GM18873 (cell line): ENCODE measurements around the gene IFNA5.
A peak's percentile ranks its signal among the peaks of the same experiment; 100 is the strongest.

Experiments
- ATAC-seq: cut with Tn5 transposase; IDR thresholded peaks from one replicate; pipeline ENCODE4 v1.9.1; 2021; ENCODE audit warnings: mild to moderate bottlenecking, moderate library complexity, moderate number of reproducible peaks; ENCODE audit not compliant: unreplicated experiment, low FRiP score

Gene IFNA5

DNA sequence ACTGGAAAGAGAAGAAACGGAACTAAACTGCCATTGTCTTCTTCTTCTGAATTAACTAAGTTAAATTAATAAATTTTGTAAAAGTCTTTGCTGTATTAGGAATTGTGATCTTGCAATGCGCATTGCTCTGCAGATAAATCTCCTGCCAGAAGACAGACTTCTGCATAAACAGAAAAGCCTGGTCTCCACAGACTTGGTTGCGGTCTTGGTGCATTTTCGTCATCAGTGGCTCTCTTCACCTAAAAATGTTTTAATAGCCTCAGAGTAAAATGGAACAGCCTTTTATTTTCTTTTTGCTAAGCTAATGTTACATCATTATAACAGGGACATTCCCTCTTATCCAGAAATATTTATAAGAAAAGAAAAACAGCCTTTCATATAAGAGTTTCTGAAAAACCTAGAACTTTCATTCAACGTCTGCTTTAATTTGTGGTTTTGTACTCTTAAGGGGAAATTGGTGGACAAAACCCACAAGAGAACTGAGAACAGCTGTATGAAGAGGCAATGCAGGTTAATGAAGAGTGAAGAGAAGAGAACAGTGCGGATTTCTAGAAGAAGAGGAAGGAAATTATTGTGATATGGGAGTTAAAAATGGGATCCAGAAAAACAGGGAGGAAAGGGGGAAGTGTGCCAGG, 10.1 kb downstream of the IFNA5 start:
- peak; percentile 63 for ATAC-seq

DNA sequence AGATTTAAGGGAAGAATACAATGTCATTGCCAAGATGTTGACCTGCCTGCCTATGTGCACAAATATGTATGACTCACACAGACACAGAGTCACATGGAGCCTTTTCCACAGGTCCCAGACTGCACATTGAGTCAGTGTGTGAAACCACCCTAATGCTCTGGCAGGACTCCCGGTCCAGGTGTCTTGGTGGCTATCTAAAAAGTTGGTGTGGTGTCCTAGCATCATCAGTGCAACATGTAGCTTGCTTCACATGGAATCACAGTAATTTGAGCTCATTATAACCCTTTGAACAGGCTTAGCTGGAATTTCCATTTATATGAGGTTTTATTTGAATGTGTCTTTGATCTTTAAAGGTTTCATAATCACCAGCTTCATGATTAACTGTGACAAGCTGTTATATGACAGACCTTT, 10.7 kb downstream of the IFNA5 start:
- no peak for ATAC-seq

DNA sequence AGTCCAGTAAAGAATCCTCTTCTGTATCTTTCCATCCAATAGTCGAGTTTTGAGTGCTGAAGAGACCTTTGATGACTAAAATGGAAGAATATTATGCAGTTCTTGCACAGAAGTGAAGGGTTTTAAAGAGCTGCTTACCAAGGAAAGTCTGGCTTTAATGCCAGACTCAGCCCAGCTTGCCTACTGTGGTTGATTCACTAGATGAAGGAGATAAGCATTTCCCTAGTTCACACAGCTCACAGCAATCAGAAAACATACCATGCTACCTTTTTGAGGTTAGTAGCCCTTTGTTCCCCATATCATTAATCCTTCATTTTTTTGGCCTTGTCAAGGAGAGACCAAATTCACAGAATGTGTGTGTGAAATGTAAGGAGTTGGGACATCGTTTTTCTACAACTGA, 15.3 kb downstream of the IFNA5 start:
- no peak for ATAC-seq

DNA sequence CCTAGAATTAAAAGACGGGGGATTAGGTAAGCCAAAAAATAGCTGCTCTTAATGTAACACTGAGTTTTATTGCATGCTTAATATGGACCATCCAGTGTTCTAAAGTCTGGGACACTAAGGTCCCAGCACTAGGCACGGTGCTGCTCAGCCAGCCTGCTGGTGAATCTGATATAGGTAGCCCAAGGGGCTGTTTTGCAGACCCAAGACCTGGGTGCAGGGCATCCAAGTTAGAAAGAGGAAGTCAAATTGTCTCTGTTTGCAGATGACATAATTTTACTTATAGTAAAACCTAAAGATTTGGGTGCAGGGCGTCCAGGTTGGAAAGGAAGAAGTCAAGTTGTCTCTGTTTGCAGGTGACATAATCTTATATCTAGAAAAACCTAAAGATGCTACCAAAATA, 17.8 kb downstream of the IFNA5 start:
- no peak for ATAC-seq

DNA sequence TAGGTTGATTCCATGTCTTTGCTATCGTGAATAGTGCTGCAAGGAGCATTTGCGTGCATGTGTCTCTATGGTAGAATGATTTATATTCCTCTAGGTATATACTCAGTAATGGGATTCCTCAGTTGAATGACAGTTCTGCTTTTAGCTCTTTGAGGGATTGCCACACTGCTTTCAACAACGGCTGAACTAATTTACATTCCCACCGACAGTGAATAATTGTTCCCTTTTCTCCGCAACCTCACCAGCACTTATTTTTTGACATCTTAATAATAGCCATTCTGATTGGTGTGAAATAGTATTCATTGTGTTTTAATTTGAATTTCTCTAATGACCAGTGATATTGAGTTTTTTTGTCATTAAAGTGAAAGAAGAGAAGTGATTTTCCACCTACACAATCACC, 18.5 kb downstream of the IFNA5 start:
- no peak for ATAC-seq

DNA sequence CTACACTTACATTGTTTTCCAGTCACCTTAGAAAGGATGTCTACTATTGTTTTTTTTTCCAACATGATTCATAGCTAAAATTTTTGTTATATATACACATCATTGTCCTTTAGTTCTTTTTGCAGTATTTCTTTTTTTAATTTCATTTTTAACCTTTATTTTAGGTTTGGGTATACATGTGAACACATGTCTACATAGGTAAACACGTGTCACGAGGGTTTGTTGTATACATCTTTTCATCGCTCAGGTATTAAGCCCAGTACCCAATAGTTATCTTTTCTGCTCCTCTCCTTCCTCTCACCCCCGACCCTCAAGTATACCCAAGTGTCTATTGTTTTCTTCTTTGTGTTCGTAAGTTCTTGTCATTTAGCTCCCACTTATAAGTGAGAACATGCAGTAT, 19.0 kb downstream of the IFNA5 start:
- no peak for ATAC-seq

DNA sequence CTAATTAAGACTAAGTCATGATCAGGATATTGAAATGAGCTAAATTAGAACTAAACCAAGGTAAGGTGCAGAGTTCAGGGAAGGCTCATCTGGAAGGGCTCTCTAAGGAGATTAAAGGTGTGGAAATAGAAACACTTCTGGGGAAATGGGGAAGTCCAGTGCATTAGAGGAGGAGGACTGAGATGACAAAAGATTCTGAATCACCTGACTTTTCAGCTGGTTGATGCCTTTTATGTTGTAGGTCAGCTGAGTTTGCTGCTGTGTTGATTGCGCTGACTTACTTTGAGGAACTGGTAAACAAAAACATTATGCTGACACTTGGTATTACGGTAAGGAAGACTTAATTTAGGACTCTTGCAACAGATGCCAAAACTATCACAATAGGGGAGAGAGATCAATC, 23.8 kb downstream of the IFNA5 start:
- no peak for ATAC-seq

DNA sequence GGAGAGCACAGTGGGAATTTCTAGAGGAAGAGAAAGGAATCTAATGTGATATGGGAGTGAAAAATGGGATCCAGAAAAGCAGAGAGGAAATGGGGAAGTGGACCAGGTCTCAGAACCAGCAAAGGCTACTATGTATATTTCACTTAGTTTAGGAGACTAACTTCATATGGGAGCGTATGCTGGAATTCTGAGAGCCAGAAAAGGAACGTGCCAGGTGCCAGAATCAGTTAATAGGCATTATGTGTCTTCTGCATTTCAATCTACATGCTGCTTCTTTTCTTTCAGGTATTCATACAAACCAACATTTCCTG, 36.8 kb downstream of the IFNA5 start:
- ATAC-seq, result no peak

DNA sequence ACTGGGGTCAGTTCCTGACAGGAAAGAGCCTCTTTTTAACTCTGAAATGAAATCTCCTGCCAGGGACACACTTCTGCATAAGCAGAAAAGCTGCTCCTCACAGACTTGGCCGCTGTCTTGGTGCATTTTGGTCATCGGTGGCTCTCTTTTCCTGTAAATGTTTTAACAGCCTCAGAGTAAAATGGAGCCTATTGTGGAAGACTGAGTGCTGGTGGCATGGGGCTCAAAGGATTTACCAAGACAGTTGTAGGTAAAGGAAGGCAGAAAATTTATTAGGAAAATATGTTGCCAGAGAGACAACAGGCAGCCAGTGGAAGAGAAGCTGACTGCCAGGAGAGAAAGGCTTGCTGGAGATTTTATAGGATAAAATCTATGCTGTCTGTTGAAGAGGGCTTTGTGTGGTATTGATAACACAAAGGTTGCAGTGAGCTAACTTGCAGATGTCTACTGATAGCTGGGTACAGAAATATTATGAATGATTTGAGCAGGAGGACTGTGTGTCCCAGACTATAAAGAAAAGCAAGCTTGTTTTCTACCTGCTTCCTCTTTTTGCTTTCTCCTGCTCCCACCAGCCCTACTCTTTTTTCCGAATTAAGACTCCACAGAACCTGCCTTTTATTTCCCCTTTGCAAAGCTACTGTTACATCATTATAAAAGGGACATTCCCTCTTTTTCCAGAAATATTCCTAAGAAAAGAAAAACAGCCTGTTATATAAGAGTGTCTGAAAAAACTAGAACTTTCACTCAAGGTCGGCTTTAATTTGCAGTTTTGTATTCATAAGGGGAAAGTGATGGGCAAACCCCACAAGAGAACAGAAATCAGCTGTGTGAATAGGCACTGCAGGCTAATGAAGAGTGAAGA, 37.4 kb downstream of the IFNA5 start:
- ATAC-seq, result no peak

DNA sequence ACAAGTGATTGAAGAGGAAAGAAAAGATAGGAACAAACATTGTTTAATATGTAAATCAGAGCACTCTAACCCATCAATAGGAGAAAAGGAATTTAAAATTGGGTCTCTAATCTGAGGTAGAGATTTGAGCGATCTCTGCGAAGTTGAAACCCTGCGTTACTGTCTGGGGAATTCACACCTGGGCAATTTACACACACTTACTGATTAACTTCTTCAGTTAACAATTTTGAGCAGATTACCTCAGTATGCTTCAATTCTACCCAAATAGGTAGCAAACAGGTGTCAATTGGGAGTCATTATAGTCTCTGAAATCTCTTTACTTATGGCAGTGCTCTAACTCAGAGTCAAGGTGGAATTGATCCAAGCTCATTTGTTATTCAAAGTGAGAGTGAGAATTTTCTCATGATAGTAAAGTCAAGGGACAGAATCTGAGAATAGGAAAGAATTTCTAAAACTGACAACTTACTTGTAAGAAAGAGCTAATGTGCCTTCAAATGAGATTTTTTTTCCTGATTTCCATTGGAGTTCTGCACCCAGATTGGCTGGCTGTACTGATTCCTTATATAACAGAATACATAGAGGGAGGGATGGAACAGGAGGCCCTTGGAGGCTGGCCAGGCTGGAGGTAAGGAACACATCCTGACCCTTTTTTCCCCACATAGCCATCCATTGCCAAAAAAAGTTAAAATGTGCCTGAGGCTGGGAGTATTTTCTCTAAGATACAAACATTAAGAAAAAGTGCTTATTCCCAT, 38.2 kb downstream of the IFNA5 start:
- no peak for ATAC-seq

DNA sequence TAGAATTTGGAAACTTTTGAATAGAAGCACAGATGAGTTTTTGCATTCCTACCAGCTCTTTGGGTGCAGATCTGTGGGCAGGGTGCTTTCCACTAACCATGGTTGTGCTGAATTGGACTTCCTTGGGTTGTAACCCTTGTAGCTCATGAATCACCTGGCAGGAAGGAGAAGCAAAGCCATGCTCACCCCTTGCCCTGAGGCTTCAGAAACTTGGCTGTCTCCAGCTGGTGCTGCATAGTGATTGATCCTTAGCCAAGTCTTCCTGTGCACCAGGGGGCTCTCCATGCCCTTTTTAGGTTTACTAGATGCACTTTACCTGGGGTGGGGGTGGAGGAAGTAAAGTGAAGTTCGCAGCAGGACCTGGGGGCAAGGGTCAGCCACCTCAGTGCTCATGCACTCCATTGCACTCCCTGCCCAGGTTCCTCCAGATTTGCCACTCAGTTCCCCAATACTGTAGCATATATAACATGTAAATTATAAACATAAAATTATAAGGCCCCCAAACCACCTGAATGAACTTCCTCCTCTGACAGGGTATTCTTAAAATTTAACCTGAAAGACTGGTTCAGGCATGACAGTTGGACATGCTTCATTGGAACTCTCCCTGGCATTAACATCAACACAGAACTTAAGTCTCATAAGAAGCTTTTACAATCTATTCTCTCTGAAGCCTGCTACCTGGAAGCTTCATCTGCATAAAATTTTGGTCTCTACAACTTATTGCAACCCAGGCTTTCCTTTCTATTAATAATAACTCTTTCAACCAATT, 39.5 kb downstream of the IFNA5 start:
- no peak for ATAC-seq

DNA sequence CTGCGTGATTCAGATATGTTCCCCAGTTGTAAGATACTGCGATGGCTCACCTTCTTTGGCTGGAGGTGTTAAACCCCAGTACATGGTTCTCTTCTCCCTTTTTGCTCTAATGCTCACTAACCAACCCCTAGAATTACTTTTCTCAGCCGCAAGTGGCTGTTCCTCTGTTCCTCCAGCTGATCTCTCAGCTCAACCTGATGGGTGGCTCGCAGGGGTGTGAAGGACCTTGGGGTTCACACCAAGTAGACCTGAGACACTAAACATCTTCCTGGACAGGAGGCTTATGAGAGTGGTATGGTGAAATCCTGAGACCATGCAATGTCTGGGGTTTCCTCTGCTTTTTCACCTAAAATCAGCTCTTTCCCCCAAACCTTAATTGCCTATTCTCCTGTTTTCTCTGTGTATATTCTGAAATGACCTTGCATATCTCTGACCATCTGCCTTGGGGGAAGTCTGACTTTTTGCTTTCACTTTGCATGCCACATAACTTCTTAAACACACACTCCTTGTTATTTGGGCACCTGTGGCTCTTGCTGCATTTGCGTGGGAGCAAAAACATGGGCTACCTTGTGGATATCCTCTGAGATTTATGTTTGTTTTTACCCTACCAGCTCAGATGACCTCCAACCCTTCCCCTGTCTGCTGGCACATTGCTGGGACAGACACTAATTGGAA, 49.4 kb downstream of the IFNA5 start:
- no peak for ATAC-seq
